GM23248 (cell line): Measurements from ENCODE around the gene DHRS1. TPM values are rescaled to one million over a fixed set of nuclear protein-coding genes. Genes with fewer than 3 reads are reported as not detected.

Source experiments
- DNase-seq: peaks from one replicate; pipeline ENCODE4 v3.0.0-alpha.2; 2015
- H2AFZ ChIP-seq: fragments of 200-600 bp; sonication (generic); 2 replicates; pipeline ENCODE4 v1.6.1; 2016; ENCODE audit warnings: antibody characterized with exemption
- H3F3A ChIP-seq: fragments of 200-600 bp; sonication (generic); 2 replicates; pipeline ENCODE4 v1.6.1; 2016; ENCODE audit warnings: mild to moderate bottlenecking, antibody characterized with exemption, mixed run types; ENCODE audit not compliant: insufficient read depth
- H3K27ac ChIP-seq: fragments of 200-600 bp; sonication (generic); 2 replicates; pipeline ENCODE4 v1.5.1; 2016; ENCODE audit warnings: mild to moderate bottlenecking
- H3K27me3 ChIP-seq: fragments of 200-600 bp; sonication (generic); replicated peaks from 2 replicates; pipeline ENCODE4 v1.6.1; 2016; ENCODE audit warnings: mild to moderate bottlenecking; ENCODE audit not compliant: insufficient read depth
- H3K36me3 ChIP-seq: fragments of 200-600 bp; sonication (generic); 2 replicates; pipeline ENCODE4 v1.6.1; 2016; ENCODE audit warnings: low read depth, mild to moderate bottlenecking
- H3K4me1 ChIP-seq: fragments of 200-600 bp; sonication (generic); 2 replicates; pipeline ENCODE4 v1.6.1; 2016; ENCODE audit warnings: mild to moderate bottlenecking; ENCODE audit not compliant: insufficient read depth
- H3K4me2 ChIP-seq: fragments of 200-600 bp; sonication (generic); one replicate; pipeline ENCODE4 v1.6.1; 2016; ENCODE audit warnings: mild to moderate bottlenecking; ENCODE audit not compliant: unreplicated experiment
- H3K4me3 ChIP-seq: fragments of 200-600 bp; sonication (generic); 2 replicates; pipeline ENCODE4 v1.5.1; 2016; ENCODE audit warnings: mild to moderate bottlenecking
- H3K79me2 ChIP-seq: fragments of 200-600 bp; sonication (generic); 2 replicates; pipeline ENCODE4 v1.6.1; 2016; ENCODE audit warnings: mild to moderate bottlenecking; ENCODE audit not compliant: insufficient read depth
- H3K9ac ChIP-seq: fragments of 200-600 bp; sonication (generic); 2 replicates; pipeline ENCODE4 v1.6.1; 2016; ENCODE audit warnings: mild to moderate bottlenecking
- H3K9me2 ChIP-seq: fragments of 200-600 bp; sonication (generic); 2 replicates; pipeline ENCODE4 v1.6.1; 2016; ENCODE audit warnings: mixed run types, mild to moderate bottlenecking, moderate library complexity; ENCODE audit not compliant: insufficient read depth
- H3K9me3 ChIP-seq: fragments of 200-600 bp; sonication (generic); one replicate; pipeline ENCODE4 v1.6.1; 2017; ENCODE audit warnings: low read depth
- H4K20me1 ChIP-seq: fragments of 200-600 bp; sonication (generic); 2 replicates; pipeline ENCODE4 v1.6.0; 2016; ENCODE audit not compliant: insufficient read depth
- EZH2 ChIP-seq: fragments of 200-600 bp; sonication (generic); IDR thresholded peaks from 2 replicates; pipeline ENCODE4 v1.6.1; 2018; ENCODE audit warnings: antibody characterized with exemption, mild to moderate bottlenecking; ENCODE audit not compliant: insufficient read depth, poor library complexity, severe bottlenecking
- EZH2phosphoT487 ChIP-seq: fragments of 200-600 bp; sonication (generic); IDR thresholded peaks from 2 replicates; pipeline ENCODE4 v1.6.1; 2018; ENCODE audit warnings: antibody characterized with exemption, moderate library complexity, mild to moderate bottlenecking, low read depth; ENCODE audit not compliant: insufficient read depth
- WGBS, 2 experiments: methylation state at CpG; one replicate each; pipeline ENCODE4 v1.1.6; 2015 to 2017; ENCODE audit warnings: low lambda C conversion rate in 2 of 2, low coverage in 1 of 2; ENCODE audit errors: missing lambda C conversion rate in 2 of 2; 5-methylcytosine and 5-hydroxymethylcytosine counted together
- in situ Hi-C: fragments of 300-500 bp; cut with MboI; formaldehyde crosslinking; loops from 2 replicates; pipeline ENCODE4 v1.15.0; 2020
- polyA plus RNA-seq: library from polyadenylated mRNA; unstranded; fragments of >200 nt; fragmentation: Nextera tagmentation; extraction: Ambion mirVana; gene quantifications from 2 replicates; pipeline ENCODE4 v1.2.1, GENCODE V29; 2016
- total RNA-seq: library from RNA; depleted of rRNA; stranded (reverse); fragments of >200 nt; shearing (Covaris generic); gene quantifications from 2 replicates; pipeline ENCODE4 v1.2.3, GENCODE V29; 2014; rRNA removed

The DHRS1 gene
- total and polyA plus RNA-seq, 2 experiments from 2014 or later = 12.8 to 31.0 TPM

- no peaks in the 10 kb centered on the region for H3K9me2 ChIP-seq
- WGBS, 2 experiments = 37 to 41% methylated on average over 10 of the region's 10 CpGs
- peaks cover 36% of the 10 kb centered on the region for H3K79me2 ChIP-seq
- H3K9ac ChIP-seq = peak overlapping the region; percentile 91
- H3K4me3 ChIP-seq = peak overlapping the region; percentile 97
- no peak for TF ChIP-seq EZH2
- no peak for TF ChIP-seq EZH2phosphoT487
- H4K20me1 ChIP-seq = no peaks in the 10 kb centered on the region
- in situ Hi-C loops = loop anchor here (10.0 kb wide), 1 partner anchor 51 kb away; the partner anchor contains the start of genes DHRS1 and NOP9
- H3K4me1 ChIP-seq = peaks cover 33% of the 10 kb centered on the region
- H3K27ac ChIP-seq = peak overlapping the region; percentile 98
- DNase-seq = no peak
- H3K27me3 ChIP-seq = no peaks in the 10 kb centered on the region
- H3K36me3 ChIP-seq = peaks cover 25% of the 10 kb centered on the region
- H3K9me3 ChIP-seq = no peaks in the 10 kb centered on the region
- peak overlapping the region; percentile 85 for H3K4me2 ChIP-seq
- peaks cover 35% of the 10 kb centered on the region for H3F3A ChIP-seq
- peak overlapping the region; percentile 87 for H2AFZ ChIP-seq
Measured at GRCh38 chr14:24243336-24243836, 56.2 kb downstream of the DHRS1 start.

GRCh38 chr14:24241829-24242443 is 57.6 kb downstream of the DHRS1 start:
- peaks cover 44% of the 10 kb centered on the region for H3F3A ChIP-seq
- DNase-seq = peak; percentile 99
- peak overlapping the region; percentile 98 for H3K27ac ChIP-seq
- TF ChIP-seq EZH2 (no peak), EZH2phosphoT487 (no peak)
- H3K36me3 ChIP-seq = peaks cover 28% of the 10 kb centered on the region
- no peaks in the 10 kb centered on the region for H4K20me1 ChIP-seq
- 0 to 1% methylated on average over 27 to 39 of the region's 39 CpGs for WGBS, 2 experiments
- H3K9ac ChIP-seq = peak overlapping the region; percentile 91
- no peaks in the 10 kb centered on the region for H3K9me2 ChIP-seq
- no peaks in the 10 kb centered on the region for H3K9me3 ChIP-seq
- H2AFZ ChIP-seq = peak overlapping the region; percentile 87
- no peaks in the 10 kb centered on the region for H3K27me3 ChIP-seq
- H3K79me2 ChIP-seq = peaks cover 36% of the 10 kb centered on the region
- H3K4me1 ChIP-seq = peaks cover 33% of the 10 kb centered on the region
- peak overlapping the region; percentile 85 for H3K4me2 ChIP-seq
- in situ Hi-C loops = loop anchor here (10.0 kb wide), 1 partner anchor 53 kb away; the partner anchor contains the start of genes DHRS1 and NOP9
- peak overlapping the region; percentile 97 for H3K4me3 ChIP-seq

Other genes starting within 250 kb of the DHRS1 start
Only the 30 nearest of the 34 such genes appear.
- 59.8 and 59.9 TPM in 2 replicates for gene DCAF11, start 185.0 kb downstream of the DHRS1 start, total RNA-seq
- gene DCAF11, start 185.0 kb downstream of the DHRS1 start, polyA plus RNA-seq = 29.1 and 33.6 TPM in 2 replicates
- gene NRL, start 184.8 kb downstream of the DHRS1 start, total RNA-seq = 0.86 TPM in 1 of 2 replicates, not detected in the other
- 0.48 and 0.56 TPM in 2 replicates for gene NRL, start 184.8 kb downstream of the DHRS1 start, polyA plus RNA-seq
- not detected in 2 replicates for gene FITM1, start 169.1 kb downstream of the DHRS1 start, total RNA-seq
- gene FITM1, start 169.1 kb downstream of the DHRS1 start, polyA plus RNA-seq = not detected in 2 replicates
- 58.9 and 67.7 TPM in 2 replicates for gene PSME1, start 163.6 kb downstream of the DHRS1 start, total RNA-seq
- 144 and 147 TPM in 2 replicates for gene PSME1, start 163.6 kb downstream of the DHRS1 start, polyA plus RNA-seq
- gene EMC9, start 158.2 kb downstream of the DHRS1 start, total RNA-seq = 17.1 and 22.9 TPM in 2 replicates
- 27.4 and 28.7 TPM in 2 replicates for gene EMC9, start 158.2 kb downstream of the DHRS1 start, polyA plus RNA-seq
- 38.3 and 41.4 TPM in 2 replicates for gene PSME2, start 153.2 kb downstream of the DHRS1 start, total RNA-seq
- gene PSME2, start 153.2 kb downstream of the DHRS1 start, polyA plus RNA-seq = 158 and 164 TPM in 2 replicates
- 40.3 and 50.0 TPM in 2 replicates for gene RNF31, start 152.3 kb downstream of the DHRS1 start, total RNA-seq
- gene RNF31, start 152.3 kb downstream of the DHRS1 start, polyA plus RNA-seq = 29.4 and 36.7 TPM in 2 replicates
- gene IRF9, start 138.5 kb downstream of the DHRS1 start, total RNA-seq = 56.7 and 58.7 TPM in 2 replicates
- gene IRF9, start 138.5 kb downstream of the DHRS1 start, polyA plus RNA-seq = 80.0 and 87.1 TPM in 2 replicates
- gene REC8, start 127.7 kb downstream of the DHRS1 start, total RNA-seq = 1.4 and 3.5 TPM in 2 replicates
- 1.2 and 2.4 TPM in 2 replicates for gene REC8, start 127.7 kb downstream of the DHRS1 start, polyA plus RNA-seq
- gene IPO4, start 111.0 kb downstream of the DHRS1 start, total RNA-seq = 55.3 and 58.3 TPM in 2 replicates
- gene IPO4, start 111.0 kb downstream of the DHRS1 start, polyA plus RNA-seq = 24.8 and 33.6 TPM in 2 replicates
- 102 and 163 TPM in 2 replicates for gene TM9SF1, start 104.3 kb downstream of the DHRS1 start, total RNA-seq
- gene TM9SF1, start 104.3 kb downstream of the DHRS1 start, polyA plus RNA-seq = 91.5 and 93.8 TPM in 2 replicates
- not detected in 2 replicates for gene TSSK4, start 94.1 kb downstream of the DHRS1 start, total RNA-seq
- 0.23 and 0.55 TPM in 2 replicates for gene TSSK4, start 94.1 kb downstream of the DHRS1 start, polyA plus RNA-seq
- gene CHMP4A, start 86.3 kb downstream of the DHRS1 start, total RNA-seq = 18.5 and 32.1 TPM in 2 replicates
- 75.7 and 81.6 TPM in 2 replicates for gene CHMP4A, start 86.3 kb downstream of the DHRS1 start, polyA plus RNA-seq
- 8.2 and 19.2 TPM in 2 replicates for gene MDP1, start 83.7 kb downstream of the DHRS1 start, total RNA-seq
- 20.0 and 23.3 TPM in 2 replicates for gene MDP1, start 83.7 kb downstream of the DHRS1 start, polyA plus RNA-seq
- gene NEDD8, start 67.4 kb downstream of the DHRS1 start, total RNA-seq = 138 and 161 TPM in 2 replicates
- 326 and 342 TPM in 2 replicates for gene NEDD8, start 67.4 kb downstream of the DHRS1 start, polyA plus RNA-seq
- gene GMPR2, start 66.9 kb downstream of the DHRS1 start, total RNA-seq = 70.9 and 98.0 TPM in 2 replicates
- 55.0 and 58.9 TPM in 2 replicates for gene GMPR2, start 66.9 kb downstream of the DHRS1 start, polyA plus RNA-seq
- 32.5 and 41.2 TPM in 2 replicates for gene TINF2, start 57.2 kb downstream of the DHRS1 start, total RNA-seq
- gene TINF2, start 57.2 kb downstream of the DHRS1 start, polyA plus RNA-seq = 43.6 and 52.4 TPM in 2 replicates
- gene TGM1, start 36.6 kb downstream of the DHRS1 start, total RNA-seq = 0.25 and 1.3 TPM in 2 replicates
- 0.34 TPM in 1 of 2 replicates, not detected in the other for gene TGM1, start 36.6 kb downstream of the DHRS1 start, polyA plus RNA-seq
- gene RABGGTA, start 28.2 kb downstream of the DHRS1 start, total RNA-seq = 18.0 and 34.9 TPM in 2 replicates
- gene RABGGTA, start 28.2 kb downstream of the DHRS1 start, polyA plus RNA-seq = 29.3 and 30.5 TPM in 2 replicates
- gene NOP9, start 70 bp upstream of the DHRS1 start, total RNA-seq = 19.3 and 23.7 TPM in 2 replicates
- 2.5 and 2.6 TPM in 2 replicates for gene NOP9, start 70 bp upstream of the DHRS1 start, polyA plus RNA-seq
- gene CIDEB, start 8.2 kb upstream of the DHRS1 start, total RNA-seq = 0.51 and 2.1 TPM in 2 replicates
- gene CIDEB, start 8.2 kb upstream of the DHRS1 start, polyA plus RNA-seq = 1.2 TPM in 2 replicates
- 3.5 and 6.8 TPM in 2 replicates for gene LTB4R2, start 10.4 kb upstream of the DHRS1 start, total RNA-seq
- gene LTB4R2, start 10.4 kb upstream of the DHRS1 start, polyA plus RNA-seq = 0.30 and 0.45 TPM in 2 replicates
- gene LTB4R, start 11.7 kb upstream of the DHRS1 start, total RNA-seq = 1.4 and 2.4 TPM in 2 replicates
- 0.41 and 1.1 TPM in 2 replicates for gene LTB4R, start 11.7 kb upstream of the DHRS1 start, polyA plus RNA-seq
- gene ADCY4, start 35.3 kb upstream of the DHRS1 start, total RNA-seq = 0.22 and 0.38 TPM in 2 replicates
- gene ADCY4, start 35.3 kb upstream of the DHRS1 start, polyA plus RNA-seq = 0.20 and 0.38 TPM in 2 replicates
- 2.2 and 5.3 TPM in 2 replicates for gene RIPK3, start 40.2 kb upstream of the DHRS1 start, total RNA-seq
- gene RIPK3, start 40.2 kb upstream of the DHRS1 start, polyA plus RNA-seq = 5.1 and 5.3 TPM in 2 replicates
- gene NFATC4, start 68.4 kb upstream of the DHRS1 start, total RNA-seq = 96.9 and 113 TPM in 2 replicates
- gene NFATC4, start 68.4 kb upstream of the DHRS1 start, polyA plus RNA-seq = 75.6 and 84.8 TPM in 2 replicates
- gene NYNRIN, start 99.2 kb upstream of the DHRS1 start, total RNA-seq = 3.7 and 4.4 TPM in 2 replicates
- gene NYNRIN, start 99.2 kb upstream of the DHRS1 start, polyA plus RNA-seq = 2.2 and 2.5 TPM in 2 replicates
- 3.4 and 5.6 TPM in 2 replicates for gene CBLN3, start 129.9 kb upstream of the DHRS1 start, total RNA-seq
- 2.4 and 3.1 TPM in 2 replicates for gene CBLN3, start 129.9 kb upstream of the DHRS1 start, polyA plus RNA-seq
- 36.2 and 57.5 TPM in 2 replicates for gene KHNYN, start 130.2 kb upstream of the DHRS1 start, total RNA-seq
- 14.4 and 15.3 TPM in 2 replicates for gene KHNYN, start 130.2 kb upstream of the DHRS1 start, polyA plus RNA-seq
- gene SDR39U1, start 143.0 kb upstream of the DHRS1 start, total RNA-seq = 7.7 and 8.3 TPM in 2 replicates
- 41.7 and 44.7 TPM in 2 replicates for gene SDR39U1, start 143.0 kb upstream of the DHRS1 start, polyA plus RNA-seq